Mesendoderm (in vitro differentiated cells): ENCODE results near the gene CLIC6.

ENCODE experiments used
- DNase-seq: peaks from one replicate; pipeline ENCODE4 v3.0.0; 2013
- H2AK5ac ChIP-seq: 2 replicates; pipeline ENCODE4 v1.6.1; 2013; ENCODE audit warnings: low read length, inconsistent platforms
- H2BK120ac ChIP-seq: 2 replicates; pipeline ENCODE4 v1.6.1; 2013; ENCODE audit warnings: low read depth, mild to moderate bottlenecking, low read length, moderate library complexity, mixed read lengths
- H2BK15ac ChIP-seq: replicated peaks from 2 replicates; pipeline ENCODE4 v1.6.1; 2013; ENCODE audit warnings: low read depth, mild to moderate bottlenecking, moderate library complexity
- H2BK5ac ChIP-seq: 2 replicates; pipeline ENCODE4 v1.6.1; 2013; ENCODE audit warnings: low read length, inconsistent platforms
- H3K18ac ChIP-seq: 2 replicates; pipeline ENCODE4 v1.6.1; 2013; ENCODE audit warnings: mild to moderate bottlenecking, low read length, mixed read lengths
- H3K23ac ChIP-seq: one replicate; pipeline ENCODE4 v1.6.1; 2013; ENCODE audit warnings: low read length
- H3K27ac ChIP-seq: 2 replicates; pipeline ENCODE4 v1.5.1; 2013; ENCODE audit warnings: low read depth, mild to moderate bottlenecking, inconsistent platforms, low read length, moderate library complexity
- H3K27me3 ChIP-seq: 2 replicates; pipeline ENCODE4 v1.6.1; 2013; ENCODE audit warnings: low read length, control low read depth, mild to moderate bottlenecking, inconsistent platforms; ENCODE audit not compliant: insufficient read depth, poor library complexity
- H3K36me3 ChIP-seq: 2 replicates; pipeline ENCODE4 v1.6.1; 2013; ENCODE audit warnings: low read length, inconsistent platforms; ENCODE audit not compliant: control insufficient read depth, insufficient read depth
- H3K4ac ChIP-seq: one replicate; pipeline ENCODE4 v1.6.1; 2013; ENCODE audit warnings: low read depth, mild to moderate bottlenecking, low read length, moderate library complexity
- H3K4me1 ChIP-seq: 2 replicates; pipeline ENCODE4 v1.6.1; 2013; ENCODE audit warnings: low read depth, low read length, inconsistent platforms; ENCODE audit not compliant: control insufficient read depth
- H3K4me2 ChIP-seq: 2 replicates; pipeline ENCODE4 v1.6.1; 2013; ENCODE audit warnings: low read length
- H3K4me3 ChIP-seq: 2 replicates; pipeline ENCODE4 v1.5.1; 2013; ENCODE audit warnings: mild to moderate bottlenecking, low read length
- H3K56ac ChIP-seq: one replicate; pipeline ENCODE4 v1.6.1; 2013; ENCODE audit warnings: low read length
- H3K79me1 ChIP-seq: 2 replicates; pipeline ENCODE4 v1.6.1; 2013; ENCODE audit warnings: low read length, inconsistent platforms
- H3K79me2 ChIP-seq: 2 replicates; pipeline ENCODE4 v1.6.1; 2013; ENCODE audit warnings: mild to moderate bottlenecking, low read length; ENCODE audit not compliant: control insufficient read depth, insufficient read depth
- H3K9ac ChIP-seq: 2 replicates; pipeline ENCODE4 v1.6.1; 2013; ENCODE audit warnings: low read length, inconsistent platforms
- H4K5ac ChIP-seq: one replicate; pipeline ENCODE4 v1.6.1; 2013; ENCODE audit warnings: low read length
- H4K8ac ChIP-seq: one replicate; pipeline ENCODE4 v1.6.1; 2013; ENCODE audit warnings: low read depth, mild to moderate bottlenecking, control low read depth, low read length, moderate library complexity
- WGBS: extraction: QIAGEN DNeasy Blood & Tissue Kit; methylation state at CpG from one replicate; pipeline ENCODE4 v1.1.7; 2013; ENCODE audit warnings: low lambda C conversion rate, missing lambda C conversion rate; ENCODE audit not compliant: insufficient coverage; ENCODE audit errors: extremely low coverage; 5-methylcytosine and 5-hydroxymethylcytosine counted together

Gene CLIC6

DNA sequence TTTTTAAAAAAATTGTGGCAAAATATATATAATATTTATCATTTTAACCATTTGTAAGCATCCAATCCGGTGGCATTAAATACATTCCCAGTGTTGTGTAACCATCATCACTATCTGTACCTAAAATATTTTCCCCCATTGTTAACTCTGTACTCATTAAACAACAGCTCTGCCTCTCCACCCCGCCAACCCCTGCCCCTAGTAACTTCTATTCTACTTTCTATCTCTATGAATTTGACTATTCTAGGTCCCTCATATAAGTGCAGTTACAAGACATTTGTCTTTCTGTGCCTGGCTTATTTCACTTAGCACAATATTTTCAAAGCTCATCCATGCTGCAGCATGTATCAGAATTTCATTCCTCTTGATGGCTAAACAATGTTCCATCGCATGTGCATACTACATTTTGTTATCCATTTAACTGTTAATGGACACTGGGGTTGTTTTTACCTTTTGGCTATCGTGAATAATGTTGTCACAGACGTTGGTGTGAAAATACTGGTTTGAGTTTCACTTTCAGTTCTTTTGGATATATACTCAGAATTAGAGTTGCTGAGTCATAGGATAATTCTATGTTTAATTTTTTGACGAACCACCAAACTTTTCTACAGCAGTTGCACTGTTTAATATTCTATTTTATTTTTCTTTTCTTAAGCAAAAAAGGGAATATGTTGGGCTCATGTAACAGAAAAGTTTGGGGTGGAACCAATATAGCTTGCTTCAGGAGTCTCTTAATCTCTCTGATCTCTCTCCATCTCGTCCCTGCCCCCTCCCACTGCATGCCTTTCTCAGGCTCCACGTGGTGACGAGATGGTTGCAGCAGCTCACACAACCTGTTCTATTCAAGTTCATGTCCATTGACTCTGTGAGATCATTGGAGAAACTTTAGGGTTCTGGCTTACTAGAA lies 28.7 kb upstream of the CLIC6 start:
- Histone ChIP-seq H2BK120ac (no peak overlapping the region), H4K8ac (no peak overlapping the region), H3K4me1 (no peaks in the 10 kb centered on the region), H3K4ac (no peak overlapping the region), H2BK15ac (no peak overlapping the region), H3K4me2 (no peak overlapping the region), H3K79me1 (no peaks in the 10 kb centered on the region), H2AK5ac (no peak overlapping the region), H3K79me2 (no peaks in the 10 kb centered on the region), H3K56ac (no peak overlapping the region), H3K18ac (no peak overlapping the region), H3K27ac (no peak overlapping the region), H4K5ac (no peak overlapping the region), H2BK5ac (no peak overlapping the region), H3K36me3 (no peaks in the 10 kb centered on the region), H3K9ac (no peak overlapping the region), H3K23ac (no peak overlapping the region), H3K27me3 (no peaks in the 10 kb centered on the region), H3K4me3 (no peak overlapping the region)
- peak; percentile 50 for DNase-seq
- no CpG with 5 or more reads among the region's 9 CpGs for WGBS

DNA sequence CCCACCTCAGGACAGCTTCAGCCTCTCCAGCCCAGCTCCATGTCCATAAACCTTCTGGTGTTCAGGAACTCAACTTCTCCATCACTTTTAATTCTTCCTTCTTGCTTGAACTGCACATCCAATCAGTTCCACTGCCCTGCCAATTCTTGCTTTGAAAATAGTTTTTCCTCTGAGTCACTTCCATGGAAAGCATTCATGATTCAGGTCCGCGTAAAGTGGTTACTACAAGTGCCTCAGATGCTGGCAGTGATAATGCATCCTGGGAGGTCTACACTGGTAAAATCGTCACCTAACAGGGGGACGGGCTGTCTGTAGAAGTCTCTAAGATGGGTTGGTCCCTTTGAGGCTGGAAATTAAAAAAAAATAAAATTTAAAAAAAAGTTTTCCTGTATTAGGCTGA lies 27.9 kb upstream of the CLIC6 start:
- Histone ChIP-seq H3K36me3 (no peaks in the 10 kb centered on the region), H3K27me3 (no peaks in the 10 kb centered on the region), H3K4me3 (no peak overlapping the region), H3K79me2 (no peaks in the 10 kb centered on the region), H3K18ac (no peak overlapping the region), H3K27ac (no peak overlapping the region), H2BK5ac (no peak overlapping the region), H3K23ac (no peak overlapping the region), H4K5ac (no peak overlapping the region), H4K8ac (no peak overlapping the region), H3K9ac (no peak overlapping the region), H3K4ac (no peak overlapping the region), H2BK120ac (no peak overlapping the region), H3K4me2 (no peak overlapping the region), H2BK15ac (no peak overlapping the region), H3K79me1 (no peaks in the 10 kb centered on the region), H3K56ac (no peak overlapping the region), H3K4me1 (no peaks in the 10 kb centered on the region), H2AK5ac (no peak overlapping the region)
- DNase-seq = peak; percentile 16
- WGBS = no CpG with 5 or more reads among the region's 4 CpGs

DNA sequence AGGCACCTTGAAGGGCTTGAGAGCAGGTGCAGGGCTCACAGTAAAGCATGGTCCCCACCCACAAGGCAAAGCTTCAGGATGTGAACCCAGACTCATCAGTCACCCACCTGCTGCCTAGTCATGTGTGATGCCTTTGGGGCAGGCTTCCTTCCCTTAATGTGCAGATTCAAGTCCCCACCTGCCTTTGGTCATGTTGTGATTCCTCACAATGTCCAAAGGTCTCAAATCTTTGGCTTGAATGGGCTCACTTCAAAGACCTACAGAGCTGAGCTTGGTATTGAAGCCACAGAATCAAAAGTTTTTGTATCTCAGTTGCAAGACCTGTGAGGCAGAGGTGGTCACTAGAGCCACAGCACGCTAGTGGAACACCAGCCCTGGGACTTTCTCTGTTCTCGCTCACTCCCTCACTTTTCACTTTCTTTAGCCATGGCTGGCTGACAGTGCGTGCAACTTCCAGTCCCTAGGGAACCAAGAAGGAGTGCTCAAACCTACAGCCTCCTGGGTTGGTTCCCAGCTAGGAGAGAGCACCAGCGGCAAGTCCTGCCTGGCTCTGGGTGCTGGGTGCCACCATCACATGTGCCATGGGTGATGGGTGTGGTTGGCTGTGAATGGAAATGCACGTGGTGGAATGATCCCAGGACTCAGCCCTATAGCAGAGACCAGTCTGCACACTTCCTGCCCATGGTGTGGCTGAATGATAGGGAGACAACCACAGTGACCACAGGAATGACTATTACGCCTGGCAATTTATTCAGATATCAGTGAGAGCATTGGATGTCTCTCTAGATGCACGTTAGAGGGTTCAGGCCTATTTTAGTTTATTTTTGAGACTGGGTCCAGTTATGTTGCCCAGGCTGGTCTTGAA lies 26.4 kb upstream of the CLIC6 start:
- Histone ChIP-seq H4K8ac (no peak overlapping the region), H2AK5ac (no peak overlapping the region), H3K79me2 (no peaks in the 10 kb centered on the region), H3K56ac (no peak overlapping the region), H3K4me3 (no peak overlapping the region), H3K4ac (no peak overlapping the region), H3K18ac (no peak overlapping the region), H3K9ac (no peak overlapping the region), H4K5ac (no peak overlapping the region), H2BK5ac (no peak overlapping the region), H3K23ac (no peak overlapping the region), H2BK120ac (no peak overlapping the region), H2BK15ac (no peak overlapping the region), H3K27ac (no peak overlapping the region), H3K36me3 (no peaks in the 10 kb centered on the region), H3K27me3 (no peaks in the 10 kb centered on the region), H3K79me1 (no peaks in the 10 kb centered on the region), H3K4me1 (no peaks in the 10 kb centered on the region), H3K4me2 (no peak overlapping the region)
- no CpG with 5 or more reads among the region's 7 CpGs for WGBS
- DNase-seq = no peak

DNA sequence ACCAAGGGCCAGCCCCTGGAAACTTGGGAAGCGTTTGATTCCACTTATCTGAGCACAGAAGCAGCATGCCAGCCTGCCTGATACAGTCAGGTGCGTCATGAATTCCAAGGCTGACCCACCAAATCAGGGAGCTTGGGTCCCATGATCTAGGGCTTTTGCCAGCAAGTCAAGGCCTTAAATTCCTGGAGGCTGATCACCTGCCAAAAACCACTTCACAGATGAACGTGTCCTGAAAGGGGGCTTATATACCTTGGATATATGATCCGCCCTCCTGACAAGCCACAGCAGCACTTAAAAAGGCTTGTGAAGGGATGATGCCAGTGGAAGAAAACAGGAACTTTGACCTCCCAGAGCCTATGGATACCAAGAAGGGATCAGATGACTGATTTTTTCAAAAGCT lies 24.0 kb upstream of the CLIC6 start:
- H2BK15ac ChIP-seq = no peak overlapping the region
- no peak for DNase-seq
- no peak overlapping the region for H3K9ac ChIP-seq
- no peak overlapping the region for H3K23ac ChIP-seq
- no peak overlapping the region for H2BK5ac ChIP-seq
- H2AK5ac ChIP-seq = no peak overlapping the region
- WGBS = no CpG with 5 or more reads among the region's 4 CpGs
- no peak overlapping the region for H4K8ac ChIP-seq
- H3K18ac ChIP-seq = no peak overlapping the region
- H4K5ac ChIP-seq = no peak overlapping the region
- H3K4me1 ChIP-seq = no peaks in the 10 kb centered on the region
- H3K79me2 ChIP-seq = no peaks in the 10 kb centered on the region
- H3K56ac ChIP-seq = no peak overlapping the region
- H3K27me3 ChIP-seq = no peaks in the 10 kb centered on the region
- no peaks in the 10 kb centered on the region for H3K36me3 ChIP-seq
- no peak overlapping the region for H3K4ac ChIP-seq
- H3K4me2 ChIP-seq = no peak overlapping the region
- no peak overlapping the region for H3K4me3 ChIP-seq
- no peak overlapping the region for H2BK120ac ChIP-seq
- H3K79me1 ChIP-seq = no peaks in the 10 kb centered on the region
- no peak overlapping the region for H3K27ac ChIP-seq

DNA sequence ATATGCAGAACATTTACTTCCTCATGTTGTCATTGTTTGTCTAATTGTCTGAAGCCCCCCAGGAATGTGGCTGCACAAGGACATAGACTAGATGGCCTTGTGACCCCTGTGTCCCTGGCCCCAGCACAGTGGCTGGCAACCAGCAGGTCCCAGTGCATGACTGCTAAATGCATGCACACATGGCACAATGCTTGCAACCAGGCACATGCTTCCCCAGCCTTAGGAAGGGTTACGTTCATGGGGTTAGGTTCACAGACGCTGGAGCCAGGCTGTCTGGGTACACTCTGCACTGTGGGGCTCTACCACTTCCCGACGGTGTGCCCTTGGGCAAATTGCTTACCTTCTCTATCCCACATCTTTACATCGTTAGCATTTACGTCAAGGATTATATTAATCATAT lies 21.2 kb upstream of the CLIC6 start:
- Histone ChIP-seq H4K5ac (no peak overlapping the region), H3K79me1 (no peaks in the 10 kb centered on the region), H3K27me3 (no peaks in the 10 kb centered on the region), H3K4me1 (no peaks in the 10 kb centered on the region), H4K8ac (no peak overlapping the region), H3K18ac (no peak overlapping the region), H3K36me3 (no peaks in the 10 kb centered on the region), H2AK5ac (no peak overlapping the region), H3K4me3 (no peak overlapping the region), H3K23ac (no peak overlapping the region), H2BK120ac (no peak overlapping the region), H3K9ac (no peak overlapping the region), H3K27ac (no peak overlapping the region), H3K4ac (no peak overlapping the region), H3K56ac (no peak overlapping the region), H3K4me2 (no peak overlapping the region), H3K79me2 (no peaks in the 10 kb centered on the region), H2BK15ac (no peak overlapping the region), H2BK5ac (no peak overlapping the region)
- no CpG with 5 or more reads among the region's 6 CpGs for WGBS
- DNase-seq = no peak
